A673 (cell line): ENCODE data around the gene PGLYRP1.

ENCODE experiments used
- EZH2 ChIP-seq: fragments of 200-600 bp; sonication (generic); IDR thresholded peaks from 2 replicates; pipeline ENCODE4 v1.6.1; 2017; ENCODE audit warnings: borderline replicate concordance, low read depth, mild to moderate bottlenecking, mixed read lengths, antibody characterized with exemption, low read length; ENCODE audit not compliant: poor library complexity, severe bottlenecking
- TF ChIP-seq, protein P1 (sequence below): fragments of 300-800, 200-600 bp; sonication (generic); conservative IDR thresholded peaks from 2 replicates; pipeline ENCODE4 v1.5.1; 2017; ENCODE audit warnings: low read depth, mild to moderate bottlenecking, antibody characterized with exemption, low read length, moderate library complexity, mixed read lengths

DNA sequence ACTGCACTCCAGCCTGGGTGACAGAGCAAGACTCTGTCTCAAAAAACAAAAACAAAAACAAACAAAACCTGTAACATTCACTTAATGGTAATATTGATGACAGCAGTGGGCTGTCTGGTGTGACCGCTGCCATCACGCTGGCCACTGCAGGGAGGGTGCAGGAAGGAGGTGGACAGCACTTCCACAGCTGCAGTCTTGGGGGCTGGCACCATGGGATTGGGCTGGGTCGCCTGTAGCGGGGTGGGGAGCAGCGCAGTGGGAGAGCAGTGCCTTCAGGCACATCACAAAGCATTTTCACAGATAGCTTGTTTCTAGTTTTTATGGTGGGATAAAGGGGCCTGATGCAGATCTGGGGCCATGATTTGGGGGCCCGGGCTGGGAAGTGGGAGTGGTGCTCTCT, 12.7 kb upstream of the PGLYRP1 start:
- TF ChIP-seq, protein P1, sequence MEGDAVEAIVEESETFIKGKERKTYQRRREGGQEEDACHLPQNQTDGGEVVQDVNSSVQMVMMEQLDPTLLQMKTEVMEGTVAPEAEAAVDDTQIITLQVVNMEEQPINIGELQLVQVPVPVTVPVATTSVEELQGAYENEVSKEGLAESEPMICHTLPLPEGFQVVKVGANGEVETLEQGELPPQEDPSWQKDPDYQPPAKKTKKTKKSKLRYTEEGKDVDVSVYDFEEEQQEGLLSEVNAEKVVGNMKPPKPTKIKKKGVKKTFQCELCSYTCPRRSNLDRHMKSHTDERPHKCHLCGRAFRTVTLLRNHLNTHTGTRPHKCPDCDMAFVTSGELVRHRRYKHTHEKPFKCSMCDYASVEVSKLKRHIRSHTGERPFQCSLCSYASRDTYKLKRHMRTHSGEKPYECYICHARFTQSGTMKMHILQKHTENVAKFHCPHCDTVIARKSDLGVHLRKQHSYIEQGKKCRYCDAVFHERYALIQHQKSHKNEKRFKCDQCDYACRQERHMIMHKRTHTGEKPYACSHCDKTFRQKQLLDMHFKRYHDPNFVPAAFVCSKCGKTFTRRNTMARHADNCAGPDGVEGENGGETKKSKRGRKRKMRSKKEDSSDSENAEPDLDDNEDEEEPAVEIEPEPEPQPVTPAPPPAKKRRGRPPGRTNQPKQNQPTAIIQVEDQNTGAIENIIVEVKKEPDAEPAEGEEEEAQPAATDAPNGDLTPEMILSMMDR, result no peak
- TF ChIP-seq EZH2, result no peak
